HG03432 (cell line): ENCODE measurements around the gene UBP1.
"Not testable (repeated sequence)": the region's sequence is repeated elsewhere in the genome, so short reads cannot be mapped to it uniquely, and the experiment has no call there.

Source experiments
- ATAC-seq: cut with Tn5 transposase; IDR thresholded peaks from one replicate; pipeline ENCODE4 v1.9.1; 2021; ENCODE audit warnings: mild to moderate bottlenecking, moderate library complexity; ENCODE audit not compliant: unreplicated experiment

UBP1 gene

GRCh38 chr3:33437556-33438283 is 2.5 kb downstream of the UBP1 start:
- no peak for ATAC-seq

GRCh38 chr3:33433843-33434242 is 6.4 kb downstream of the UBP1 start:
- ATAC-seq, result no peak

- ATAC-seq, result no peak
Measured at GRCh38 chr3:33430571-33430970, 9.6 kb downstream of the UBP1 start.

- ATAC-seq, result peak; percentile 31
Measured at GRCh38 chr3:33430061-33430460, 10.1 kb downstream of the UBP1 start.

- ATAC-seq, result not testable (repeated sequence)
Measured at GRCh38 chr3:33429306-33429705, 10.9 kb downstream of the UBP1 start.

- no peak for ATAC-seq
Measured at GRCh38 chr3:33428734-33429133, 11.5 kb downstream of the UBP1 start.

GRCh38 chr3:33426630-33427317 is 13.4 kb downstream of the UBP1 start:
- no peak for ATAC-seq

- ATAC-seq, result no peak
Measured at GRCh38 chr3:33426068-33426467, 14.1 kb downstream of the UBP1 start.

- ATAC-seq, result no peak
Measured at GRCh38 chr3:33425453-33425852, 14.8 kb downstream of the UBP1 start.

GRCh38 chr3:33424606-33425452 is 15.4 kb downstream of the UBP1 start:
- no peak for ATAC-seq

- no peak for ATAC-seq
Measured at GRCh38 chr3:33420966-33421365, 19.2 kb downstream of the UBP1 start.

GRCh38 chr3:33419948-33420347 is 20.3 kb downstream of the UBP1 start:
- ATAC-seq, result peak; percentile 52

GRCh38 chr3:33417066-33417673 is 23.0 kb downstream of the UBP1 start:
- ATAC-seq, result no peak

- ATAC-seq, result not testable (repeated sequence)
Measured at GRCh38 chr3:33410816-33411215, 29.4 kb downstream of the UBP1 start.

GRCh38 chr3:33403756-33404155 is 36.4 kb downstream of the UBP1 start:
- no peak for ATAC-seq

- ATAC-seq, result no peak
Measured at GRCh38 chr3:33402936-33403335, 37.3 kb downstream of the UBP1 start.

- no peak for ATAC-seq
Measured at GRCh38 chr3:33401781-33402180, 38.4 kb downstream of the UBP1 start.

GRCh38 chr3:33398410-33398809 is 41.8 kb downstream of the UBP1 start:
- no peak for ATAC-seq

GRCh38 chr3:33395900-33396299 is 44.3 kb downstream of the UBP1 start:
- ATAC-seq, result no peak

- no peak for ATAC-seq
Measured at GRCh38 chr3:33394403-33395054, 45.7 kb downstream of the UBP1 start.

- no peak for ATAC-seq
Measured at GRCh38 chr3:33392703-33393125, 47.5 kb downstream of the UBP1 start.
